OCI-LY1 (cell line): ENCODE results near the gene NUMBL.

ENCODE experiments used
- CTCF ChIP-seq: fragments of 200-600 bp; sonication (generic), shearing (Covaris generic); IDR thresholded peaks from 2 replicates; pipeline ENCODE4 v1.5.1; 2017; ENCODE audit warnings: mild to moderate bottlenecking, antibody characterized with exemption, low read length, moderate library complexity, mixed read lengths
- EZH2 ChIP-seq: fragments of 200-600 bp; sonication (generic), shearing (Covaris generic); IDR thresholded peaks from 2 replicates; pipeline ENCODE4 v1.8.0; 2017; ENCODE audit warnings: borderline replicate concordance, mixed run types, mild to moderate bottlenecking, antibody characterized with exemption, low read length, moderate library complexity, mixed read lengths

GRCh38 chr19:40700083-40700482 lies 9.6 kb upstream of the NUMBL start:
- TF ChIP-seq CTCF (no peak), EZH2 (no peak)
